Suppressor macrophage (primary cell): ENCODE data around the gene LRRC8D.
A peak's percentile ranks its signal among the peaks of the same experiment; 100 is the strongest.

Source experiments
- DNase-seq, 4 experiments: peaks; one replicate each; pipeline ENCODE4 v3.0.0-alpha.2; 2020 to 2022

The LRRC8D gene

DNA sequence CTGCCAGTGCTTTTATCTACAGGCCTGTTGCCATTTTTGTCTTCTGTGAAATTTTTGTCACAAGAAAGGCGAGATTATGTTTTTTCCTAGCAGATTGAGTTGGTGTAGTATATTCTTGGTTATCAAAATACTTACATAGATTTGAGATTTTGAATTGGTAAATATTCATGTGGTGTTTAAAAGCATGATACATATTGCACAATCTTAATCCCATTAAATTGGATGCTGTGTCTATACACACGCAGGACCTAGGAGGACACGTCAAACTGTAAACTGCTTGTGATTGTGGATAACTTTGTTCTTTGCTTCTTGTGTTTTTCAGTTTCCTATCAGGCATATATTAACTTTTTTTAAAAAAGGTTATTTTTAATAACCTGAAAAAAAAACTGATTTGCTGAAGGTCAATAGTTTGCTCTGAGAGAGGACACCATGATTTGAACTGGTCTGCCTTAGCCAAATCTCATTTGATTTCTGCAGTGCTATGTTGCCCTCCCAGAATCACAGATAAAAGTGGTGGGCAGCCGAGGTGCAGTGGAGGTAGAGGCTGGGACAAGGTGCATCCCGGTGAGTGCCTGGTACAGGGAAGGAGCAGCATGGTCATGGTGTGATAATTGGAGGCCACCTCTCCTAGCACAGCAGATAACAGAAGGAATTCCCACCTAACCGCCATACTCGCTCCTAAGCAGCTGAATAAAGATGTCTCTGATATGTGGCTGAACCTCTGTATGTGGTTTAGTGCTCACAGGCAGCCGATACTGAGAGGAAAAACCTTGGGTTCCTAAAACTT lies 76.7 kb downstream of the LRRC8D start:
- DNase-seq = no peak

GRCh38 chr1:89898150-89898549 lies 77.3 kb downstream of the LRRC8D start:
- DNase-seq = no peak

DNA sequence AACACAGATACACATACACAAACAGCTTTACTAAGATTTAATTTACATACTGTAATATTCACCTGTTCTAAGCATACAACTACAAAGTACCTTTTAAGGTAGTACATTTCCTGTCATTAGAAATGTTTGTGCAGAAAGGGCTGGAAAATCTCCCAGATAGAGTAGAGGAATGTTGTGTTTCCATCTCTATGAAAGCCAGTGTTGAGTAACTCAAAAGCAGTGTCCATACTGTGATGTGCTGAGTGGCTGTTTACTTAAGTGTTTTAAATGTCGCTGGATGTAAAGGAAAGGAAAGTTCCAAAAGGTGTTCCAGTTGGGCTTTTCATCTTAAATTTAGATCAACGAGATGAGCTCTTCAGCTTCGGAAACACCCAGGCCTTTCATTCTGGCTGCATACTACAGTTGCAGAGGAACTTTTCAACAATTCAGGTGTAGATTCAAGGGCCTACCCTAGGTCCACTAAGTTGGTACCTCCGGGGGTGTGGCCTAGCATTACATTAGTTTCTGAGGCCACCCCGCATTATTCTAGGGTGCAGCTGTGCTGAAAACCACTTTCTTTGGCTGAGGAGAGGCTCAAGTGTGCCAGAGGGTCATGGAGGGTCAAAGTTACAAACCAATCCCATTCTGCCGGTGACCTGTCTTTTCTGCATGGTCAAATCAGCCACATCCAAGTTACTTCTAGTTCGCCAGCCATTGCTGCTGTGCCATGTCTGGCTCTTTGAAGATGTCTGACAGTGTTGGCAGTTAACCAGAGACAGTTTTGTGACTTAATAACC lies 78.1 kb downstream of the LRRC8D start:
- no peak for DNase-seq

DNA sequence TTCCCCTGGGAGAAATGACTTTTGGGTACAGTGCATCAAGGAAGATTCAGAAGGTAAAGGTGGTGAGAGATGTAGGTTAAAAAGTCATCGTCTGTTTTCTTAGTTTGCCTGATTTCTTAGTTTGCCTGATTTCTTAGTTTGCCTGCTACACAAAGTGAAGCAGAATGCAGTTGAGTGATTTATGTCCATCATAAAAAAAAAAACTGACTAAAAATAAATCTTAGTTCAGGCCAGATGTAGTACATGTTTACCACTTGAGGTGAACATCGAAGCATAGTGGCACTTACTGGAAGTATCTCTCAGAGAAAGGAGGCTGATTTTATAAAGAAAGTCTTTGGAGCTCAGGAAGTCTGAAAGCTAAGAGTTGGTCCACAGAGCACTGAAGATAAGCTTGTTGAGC lies 79.5 kb downstream of the LRRC8D start:
- no peak for DNase-seq

GRCh38 chr1:89900791-89901708 lies 80.2 kb downstream of the LRRC8D start:
- DNase-seq = no peak

- DNase-seq = no peak
These were observed 81.3 kb downstream of the LRRC8D start for GRCh38 chr1:89901957-89902669.

DNA sequence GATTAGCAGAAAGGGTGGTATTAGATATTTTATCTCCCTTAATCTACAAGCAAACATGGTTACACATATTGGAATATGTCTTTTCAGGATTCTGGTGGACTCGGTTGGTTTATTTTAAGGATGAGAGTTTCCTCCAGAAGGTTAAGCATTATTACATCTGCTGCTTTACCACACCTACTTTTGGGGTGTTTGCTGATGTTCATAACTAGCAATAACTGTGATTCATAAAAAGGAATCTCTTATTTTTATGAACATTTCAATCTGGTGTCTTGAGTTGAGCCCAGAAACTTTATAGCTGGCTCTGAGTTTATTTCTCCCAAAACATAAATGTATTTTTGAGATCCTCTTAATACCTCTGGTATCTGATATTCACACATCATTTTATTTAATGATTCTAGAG lies 82.7 kb downstream of the LRRC8D start:
- no peak for DNase-seq

- peak in 3 of 4 experiments; percentile 23 to 46 (median 39) for DNase-seq
These were observed 83.6 kb downstream of the LRRC8D start for GRCh38 chr1:89904219-89904980.

- no peak for DNase-seq
These were observed 84.7 kb downstream of the LRRC8D start for GRCh38 chr1:89905395-89906058.

DNA sequence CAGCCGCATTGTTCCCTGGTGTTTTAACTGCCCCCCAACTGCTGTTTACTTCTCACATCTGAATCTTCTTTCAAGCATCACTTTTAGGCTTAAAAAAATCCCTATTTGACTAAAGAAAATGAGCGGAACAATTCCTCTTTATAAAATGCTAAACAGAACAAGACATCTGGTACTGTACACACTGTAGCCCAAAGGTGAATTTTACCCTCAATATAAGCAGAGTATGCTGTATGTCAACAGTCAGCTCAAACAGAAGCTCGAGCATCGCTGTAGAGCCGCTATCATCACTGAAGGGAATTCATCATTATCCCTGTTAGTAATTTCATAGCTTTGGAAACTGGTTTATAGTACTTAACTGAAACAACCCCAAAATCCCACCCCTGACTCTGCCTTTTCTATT lies 85.3 kb downstream of the LRRC8D start:
- DNase-seq = no peak

DNA sequence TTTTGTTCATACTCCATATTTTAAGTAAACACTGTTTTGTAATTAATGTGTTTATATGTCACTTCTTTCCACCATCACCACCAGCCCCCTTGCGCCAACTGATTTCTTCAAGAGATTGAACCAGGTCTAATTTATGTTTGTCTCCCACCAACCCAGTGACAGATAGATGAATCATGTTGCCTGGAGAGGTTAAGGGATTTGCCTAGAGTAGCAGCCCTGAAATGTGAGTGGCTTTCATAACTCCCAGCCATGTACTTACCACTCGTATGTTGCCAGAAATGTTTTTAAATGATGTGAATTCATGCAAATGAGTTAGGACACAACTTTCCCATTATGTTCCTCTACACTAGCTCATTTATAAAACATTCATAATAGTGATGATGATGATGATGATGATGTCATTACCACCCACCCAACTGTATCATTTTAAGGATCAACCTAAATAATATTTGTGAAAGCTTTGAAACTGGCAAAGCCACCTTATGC lies 86.9 kb downstream of the LRRC8D start:
- DNase-seq = peak in 1 of 4 experiments; percentile 11

DNA sequence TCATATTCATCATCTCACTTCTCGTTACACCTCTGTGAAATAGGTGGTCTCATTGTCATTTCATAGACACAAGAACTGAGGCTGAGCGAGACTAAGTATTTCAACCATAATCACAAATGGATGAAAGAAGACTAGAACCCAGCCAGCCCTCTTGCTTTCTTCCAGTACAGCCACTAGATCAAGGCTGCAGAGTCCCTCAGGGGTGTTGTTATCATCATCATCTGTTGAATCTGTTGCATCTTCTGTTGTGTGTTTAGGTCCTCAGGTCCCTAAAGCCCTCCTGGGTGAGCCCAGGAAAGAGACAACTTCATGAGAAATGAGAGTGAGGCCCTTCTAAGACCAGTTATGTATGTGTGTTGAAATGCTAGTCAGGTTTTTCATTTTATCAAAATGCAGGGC lies 87.4 kb downstream of the LRRC8D start:
- no peak for DNase-seq

DNA sequence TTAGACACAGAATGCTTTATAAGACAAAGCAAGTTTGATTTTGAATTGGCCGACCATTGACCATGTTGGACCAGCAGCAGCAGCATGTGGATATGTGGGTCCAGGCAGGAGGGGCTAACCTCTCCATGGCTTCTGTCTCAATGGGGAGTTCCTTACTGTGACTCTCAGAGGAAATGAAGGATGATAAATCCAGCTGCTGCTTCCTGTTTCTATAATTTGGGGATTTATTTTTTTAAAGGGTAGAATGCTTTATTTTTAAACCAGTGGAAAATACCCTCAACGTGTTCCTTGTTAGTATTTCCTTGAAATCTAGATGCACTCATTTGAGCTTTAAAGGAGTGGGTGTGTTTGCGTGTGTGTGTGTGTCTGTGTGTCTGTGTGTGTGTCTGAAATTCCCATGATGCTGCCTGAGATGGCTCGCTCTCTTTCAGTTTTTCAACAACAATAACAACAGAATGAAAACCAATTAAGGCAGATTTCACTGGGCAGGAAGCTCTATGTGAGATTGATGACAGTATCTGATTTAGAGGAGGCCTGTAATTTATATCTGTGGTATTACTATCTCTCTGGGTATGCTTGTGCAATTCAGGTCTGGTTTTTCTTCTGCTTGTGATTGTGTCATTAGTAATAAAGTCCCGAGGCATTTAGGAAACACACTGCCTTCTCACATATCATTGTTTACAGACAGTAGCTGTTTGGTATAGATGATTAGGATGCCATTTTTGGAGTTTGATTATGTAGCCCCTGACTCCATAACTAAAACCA lies 88.0 kb downstream of the LRRC8D start:
- DNase-seq = peak; percentile 61 to 81 (median 66)

DNA sequence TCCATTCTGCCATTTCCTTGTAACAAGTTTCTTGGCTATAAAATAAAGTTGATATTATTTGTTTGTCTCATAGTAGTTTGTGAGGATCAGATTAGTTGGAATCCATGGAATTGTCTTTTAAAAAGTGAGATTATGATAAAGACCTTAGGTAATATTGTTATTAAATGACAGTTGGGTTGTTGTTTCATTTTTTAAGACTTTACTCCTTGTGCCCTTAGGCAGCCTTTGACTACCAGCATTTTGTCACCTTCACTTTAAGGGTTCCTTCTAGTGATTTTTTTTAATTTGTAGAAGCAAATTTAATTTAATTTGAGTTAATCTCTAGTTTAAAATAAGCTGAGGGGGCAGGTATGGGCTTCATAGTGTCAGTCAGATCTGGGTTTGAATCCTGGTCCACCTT lies 89.4 kb downstream of the LRRC8D start:
- DNase-seq = no peak

DNA sequence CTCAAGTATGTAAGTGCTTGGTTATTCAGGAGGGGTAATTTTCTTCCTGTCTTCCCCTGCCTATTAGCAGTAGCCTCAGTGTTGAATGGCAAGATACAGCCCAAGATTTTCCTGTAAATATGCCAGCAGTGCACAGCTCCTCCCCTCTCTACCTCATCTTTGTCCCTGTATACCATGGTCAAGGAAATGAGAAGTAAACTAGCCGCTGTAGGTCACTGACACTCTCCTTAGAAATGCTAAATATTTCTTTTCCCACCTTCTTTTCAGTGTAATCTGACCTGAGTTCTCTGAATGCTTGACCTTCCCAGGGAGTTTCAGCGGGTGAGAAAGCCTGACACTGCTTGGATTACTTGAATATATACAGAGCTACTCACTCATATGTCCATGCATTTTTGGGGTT lies 89.9 kb downstream of the LRRC8D start:
- no peak for DNase-seq

- DNase-seq = no peak
These were observed 90.6 kb downstream of the LRRC8D start for GRCh38 chr1:89911191-89911991.

DNA sequence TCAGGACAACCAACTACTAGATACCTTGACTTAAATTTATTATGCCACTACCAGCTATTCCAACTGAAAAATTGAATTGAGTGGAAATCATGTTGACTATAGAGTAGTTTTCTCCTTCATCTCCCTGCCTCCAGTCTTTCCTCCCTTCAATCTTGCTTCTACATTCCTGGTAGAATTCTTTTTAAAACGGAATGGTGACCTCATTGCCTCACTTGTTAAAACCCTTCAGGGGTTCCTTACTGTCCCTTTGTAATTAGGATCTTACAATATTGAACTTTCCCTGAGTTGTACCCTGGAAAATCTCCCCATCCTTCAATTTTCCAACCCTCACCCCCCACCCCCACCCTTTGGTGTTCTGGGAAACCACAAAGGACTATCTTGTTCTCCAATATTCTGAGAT lies 91.2 kb downstream of the LRRC8D start:
- no peak for DNase-seq

DNA sequence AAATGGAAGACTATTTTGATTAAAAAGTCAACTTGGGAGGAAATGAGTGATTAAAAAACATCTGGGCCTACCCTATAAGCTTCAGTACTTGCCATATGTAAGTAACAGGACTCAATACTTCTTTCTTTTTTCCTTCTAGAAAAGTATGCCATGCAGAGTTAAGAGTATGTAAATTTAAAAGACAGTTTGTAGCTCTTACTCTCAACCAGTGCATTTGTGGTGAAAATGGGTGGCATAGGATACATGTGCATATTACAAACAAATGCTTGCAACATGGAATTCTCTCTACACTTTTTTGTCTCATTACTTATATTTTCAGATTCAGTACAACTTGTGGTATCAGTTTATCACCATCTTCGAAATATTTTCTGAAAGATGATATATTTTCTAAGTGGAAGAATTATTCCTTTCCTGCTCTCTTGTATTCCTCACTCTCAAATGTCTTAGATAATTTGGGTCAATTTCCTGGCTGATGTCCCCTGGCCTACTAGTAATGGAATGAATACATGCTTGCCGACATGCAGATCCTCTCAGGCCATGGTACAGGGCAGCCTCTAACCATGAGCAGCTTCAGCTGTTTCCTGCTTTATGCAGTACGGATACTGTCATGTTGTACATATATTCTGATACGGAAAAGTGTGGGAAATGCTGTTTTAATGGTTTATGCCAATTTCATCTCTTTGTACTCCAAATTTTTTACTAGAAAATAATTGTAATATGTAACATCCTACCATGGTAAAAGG lies 92.7 kb downstream of the LRRC8D start:
- no peak for DNase-seq
